Hindlimb muscle (tissue), 1 donor: ENCODE data around the gene TMIE. TPM values are rescaled to one million over a fixed set of nuclear protein-coding genes. Genes with fewer than 3 reads are reported as not detected.

Experiments used
- polyA plus RNA-seq: library from polyadenylated mRNA; unstranded; fragments of 120-200 nt; gene quantifications from one replicate; pipeline ENCODE4 v1.2.1, GENCODE V29; 2013; ENCODE audit not compliant: insufficient read length

Gene TMIE
- polyA plus RNA-seq, 1 donor: 0.63 TPM

Other genes with a start within 250 kb of the TMIE start
- 3.7 TPM for gene LTF, start 236.5 kb upstream of the TMIE start, polyA plus RNA-seq
- 0.25 TPM for gene RTP3, start 203.4 kb upstream of the TMIE start, polyA plus RNA-seq
- gene LRRC2, start 135.1 kb upstream of the TMIE start, polyA plus RNA-seq: 5.9 TPM
- 0.26 TPM for gene FAM240A, start 88.9 kb upstream of the TMIE start, polyA plus RNA-seq
- gene ALS2CL, start 7.7 kb upstream of the TMIE start, polyA plus RNA-seq: 6.3 TPM
- not detected for gene PRSS50, start 16.5 kb downstream of the TMIE start, polyA plus RNA-seq
- gene MYL3, start 162.1 kb downstream of the TMIE start, polyA plus RNA-seq: 167 TPM
- gene PTH1R, start 176.3 kb downstream of the TMIE start, polyA plus RNA-seq: 10.0 TPM